NCI-H146 treated with DMSO at 0.1 percent for 48 hours (cell line): ENCODE measurements around the gene ZNF311.
A peak's percentile ranks its signal among the peaks of the same experiment; 100 is the strongest.

ENCODE experiments used
- DNase-seq: peaks from one replicate; lab custom pipeline; 2025; ENCODE audit not compliant: unreplicated experiment; lab: John Stamatoyannopoulos, UW

The ZNF311 gene

DNA sequence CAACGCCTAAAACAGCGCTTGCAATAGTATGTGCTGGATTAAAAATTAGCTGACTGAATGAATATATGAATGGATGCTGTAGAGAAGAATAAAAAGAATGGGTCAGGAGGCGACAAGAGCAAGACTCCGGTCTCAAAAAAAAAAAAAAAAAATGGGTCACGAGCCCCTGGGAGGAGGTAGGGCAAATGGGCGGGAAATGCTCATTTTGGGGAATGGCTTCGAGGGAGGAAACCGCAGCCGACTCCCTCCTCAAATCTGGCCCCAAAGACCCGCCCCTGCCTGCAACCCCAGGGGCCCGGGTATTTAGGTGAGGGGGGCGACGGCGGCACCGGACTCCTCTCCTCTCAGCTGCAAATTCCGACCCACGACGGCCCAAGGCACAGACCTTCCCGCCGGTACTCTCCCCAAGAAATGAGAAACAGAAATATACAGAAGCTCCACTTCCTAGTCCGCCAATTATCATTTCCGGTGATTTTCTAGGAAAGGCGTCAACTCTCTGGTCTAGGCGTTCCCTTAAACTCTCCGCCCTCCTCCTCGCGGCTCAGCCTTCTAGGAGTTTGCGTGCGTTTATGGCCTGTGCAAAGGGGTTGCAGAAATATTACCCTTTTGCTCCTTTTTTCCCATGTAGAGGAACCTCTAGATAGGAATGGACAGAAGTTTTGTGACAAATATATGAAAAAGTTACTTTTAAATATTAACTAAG, at the start of gene ZNF311:
ZNF311 (minus strand) TSS at position 133 of the 703 bp plus-strand sequence. CDS start 1,361 bp downstream, outside the sequence.
- DNase-seq = no peak

DNA sequence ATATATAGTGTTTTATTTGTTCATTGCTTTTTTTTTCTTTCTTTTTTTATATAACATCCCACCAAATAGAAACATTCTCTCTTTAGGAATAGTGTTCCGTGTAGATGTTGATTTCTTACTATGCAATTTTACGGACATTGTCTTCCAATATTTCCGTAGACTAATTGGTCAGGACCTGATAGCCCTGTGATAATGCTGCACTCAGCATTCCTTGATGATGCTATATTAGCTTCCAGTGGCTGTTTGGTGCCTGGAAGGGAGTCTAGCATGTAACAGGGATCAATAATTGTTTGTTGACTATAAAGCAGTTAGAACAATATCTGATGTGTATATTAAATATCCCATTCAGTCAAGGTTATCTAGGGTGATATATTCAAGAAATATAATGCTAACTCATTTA, 46.6 kb upstream of the ZNF311 start:
- no peak for DNase-seq

- DNase-seq = no peak
Observed at GRCh38 chr6:29045075-29045474, 40.0 kb upstream of the ZNF311 start, which contains the start of gene OR2W1. Gene OR2W1 (minus strand): TSS chr6:29045175. CDS start chr6:29045175, 0 bp downstream.

DNA sequence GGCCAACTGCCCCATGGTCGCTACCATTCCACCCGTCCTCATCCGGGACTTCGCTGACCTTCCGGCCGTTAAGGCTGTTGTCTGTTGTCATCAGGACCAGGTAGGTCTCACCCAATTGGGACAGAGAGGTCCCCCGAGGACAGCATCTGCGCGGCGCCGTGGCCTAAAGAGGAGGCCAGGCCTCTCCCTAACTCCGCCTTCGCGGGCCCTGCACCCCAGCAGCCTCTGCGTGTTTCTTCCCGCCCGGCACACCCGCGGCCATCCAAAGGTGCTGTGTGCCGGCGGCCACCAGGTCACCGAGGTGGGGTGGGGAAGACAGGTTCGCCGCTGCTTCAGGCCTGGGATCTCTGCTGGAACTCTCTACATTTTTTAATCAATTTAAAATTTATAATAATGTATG, 30.8 kb upstream of the ZNF311 start:
- DNase-seq = no peak

DNA sequence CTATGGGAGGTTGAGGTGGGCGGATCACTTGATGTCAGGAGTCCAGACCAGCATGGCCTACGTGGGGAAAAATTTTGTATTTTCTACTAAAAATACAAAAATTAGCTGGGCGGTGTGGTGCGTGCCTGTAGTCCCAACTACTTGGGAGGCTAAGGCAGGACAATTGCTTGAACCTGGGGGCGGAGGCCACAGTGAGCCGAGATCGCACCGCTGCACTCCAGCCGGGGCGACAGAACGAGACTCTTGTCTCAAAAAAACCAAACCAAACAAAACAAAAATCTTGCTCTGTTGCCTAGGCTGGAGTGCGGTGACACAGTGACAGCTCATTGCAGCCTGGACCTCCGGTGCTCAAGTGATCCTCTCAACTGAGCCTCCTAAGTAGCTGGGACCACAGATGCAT, 23.7 kb upstream of the ZNF311 start:
- DNase-seq = no peak

GRCh38 chr6:29025927-29026585, 20.9 kb upstream of the ZNF311 start:
- no peak for DNase-seq

DNA sequence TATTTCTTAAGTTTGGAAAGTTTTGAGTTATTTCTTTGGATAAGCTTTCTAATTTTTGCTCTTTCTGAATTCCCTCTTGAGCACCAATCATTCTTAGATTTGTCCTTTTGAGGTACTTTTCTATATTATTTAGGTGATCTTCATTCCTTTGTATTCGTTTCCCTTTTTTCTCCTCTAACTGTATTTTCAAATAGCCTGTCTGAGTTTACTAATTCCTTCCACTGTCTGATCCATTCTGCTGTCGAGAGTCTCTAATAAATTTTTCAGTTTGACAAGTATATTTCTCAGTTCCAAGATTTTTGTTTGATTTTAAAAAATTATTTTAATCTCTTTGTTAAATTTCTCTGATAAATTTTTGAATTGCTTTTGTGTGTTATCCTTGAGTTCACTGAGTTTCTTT, 16.3 kb upstream of the ZNF311 start:
- DNase-seq = no peak

DNA sequence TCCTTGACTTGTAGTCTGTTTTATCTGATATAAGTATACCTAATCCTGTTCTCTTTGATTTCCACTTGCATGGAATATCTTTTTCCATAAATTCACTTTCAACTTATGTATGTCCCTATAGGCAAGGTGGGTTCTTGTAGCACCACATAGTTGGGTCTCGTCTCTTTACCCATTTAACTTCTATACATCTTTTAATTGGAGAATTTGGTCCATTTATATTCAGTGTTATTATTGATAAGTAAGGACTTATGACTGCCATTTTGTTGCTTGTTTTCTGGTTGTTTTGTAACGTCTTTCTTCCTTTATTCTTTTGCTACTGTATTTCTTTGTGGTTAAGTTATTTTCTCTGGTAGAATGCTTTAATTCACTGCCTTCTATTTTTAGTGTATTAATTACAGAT, 14.5 kb upstream of the ZNF311 start:
- no peak for DNase-seq

DNA sequence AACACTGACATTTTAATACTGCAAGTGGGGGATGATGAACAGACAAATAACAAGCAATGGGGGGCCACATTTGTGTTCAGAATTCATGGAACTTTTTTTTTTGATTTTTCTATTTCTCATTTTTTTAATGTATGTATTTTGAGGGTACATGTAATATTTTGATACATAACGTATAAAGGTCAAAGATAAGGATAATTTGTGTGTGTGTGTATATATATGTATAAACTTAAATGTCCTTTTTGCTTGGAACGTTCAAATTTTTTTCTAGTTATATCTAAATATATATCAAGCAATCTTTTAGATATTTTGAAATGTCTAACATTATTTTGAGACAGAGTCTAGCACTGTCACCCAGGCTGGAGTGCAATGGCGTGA, 12.3 kb upstream of the ZNF311 start:
- no peak for DNase-seq

DNA sequence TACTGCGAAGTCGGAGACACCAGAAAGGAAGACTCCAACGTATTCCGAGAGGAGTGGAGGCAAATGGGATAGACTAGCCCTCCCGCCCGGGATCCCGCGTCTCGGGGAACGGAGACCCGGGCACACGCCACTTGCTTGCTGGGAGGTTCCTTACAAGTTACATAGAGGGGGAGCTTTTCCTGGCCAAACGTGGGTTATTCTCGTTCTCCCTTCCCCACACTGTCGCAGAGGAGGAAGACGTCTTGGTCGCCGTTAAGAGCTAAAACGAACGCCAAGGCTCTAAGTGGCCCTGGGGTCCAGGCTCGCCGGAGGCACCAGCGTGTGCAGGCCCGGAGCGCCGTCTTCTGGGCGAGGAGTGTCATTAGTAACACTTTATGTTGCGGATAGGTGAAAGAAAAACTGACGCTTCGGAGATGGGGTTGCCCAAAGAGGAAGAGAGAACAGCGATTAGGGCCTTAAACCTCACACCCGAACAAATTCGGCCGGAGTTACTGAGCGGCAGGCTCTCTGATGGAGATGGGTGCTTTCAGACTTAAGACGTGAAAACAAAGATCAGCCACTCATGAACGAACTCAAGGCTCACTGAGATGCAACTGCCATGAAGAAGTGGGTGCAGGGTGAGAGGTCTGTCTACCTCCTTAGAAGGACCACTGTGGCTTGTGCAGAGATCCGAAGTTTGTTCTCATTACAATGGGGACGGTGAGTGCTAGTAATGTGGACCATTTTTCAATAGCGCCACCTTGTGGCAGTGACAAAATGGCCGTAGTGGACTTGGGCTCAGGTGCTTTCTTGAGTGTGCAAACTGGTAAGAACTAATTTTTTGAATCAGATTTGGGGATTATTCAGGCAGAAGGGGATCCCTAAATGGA, 11.7 kb upstream of the ZNF311 start:
- peak; percentile 40 for DNase-seq

DNA sequence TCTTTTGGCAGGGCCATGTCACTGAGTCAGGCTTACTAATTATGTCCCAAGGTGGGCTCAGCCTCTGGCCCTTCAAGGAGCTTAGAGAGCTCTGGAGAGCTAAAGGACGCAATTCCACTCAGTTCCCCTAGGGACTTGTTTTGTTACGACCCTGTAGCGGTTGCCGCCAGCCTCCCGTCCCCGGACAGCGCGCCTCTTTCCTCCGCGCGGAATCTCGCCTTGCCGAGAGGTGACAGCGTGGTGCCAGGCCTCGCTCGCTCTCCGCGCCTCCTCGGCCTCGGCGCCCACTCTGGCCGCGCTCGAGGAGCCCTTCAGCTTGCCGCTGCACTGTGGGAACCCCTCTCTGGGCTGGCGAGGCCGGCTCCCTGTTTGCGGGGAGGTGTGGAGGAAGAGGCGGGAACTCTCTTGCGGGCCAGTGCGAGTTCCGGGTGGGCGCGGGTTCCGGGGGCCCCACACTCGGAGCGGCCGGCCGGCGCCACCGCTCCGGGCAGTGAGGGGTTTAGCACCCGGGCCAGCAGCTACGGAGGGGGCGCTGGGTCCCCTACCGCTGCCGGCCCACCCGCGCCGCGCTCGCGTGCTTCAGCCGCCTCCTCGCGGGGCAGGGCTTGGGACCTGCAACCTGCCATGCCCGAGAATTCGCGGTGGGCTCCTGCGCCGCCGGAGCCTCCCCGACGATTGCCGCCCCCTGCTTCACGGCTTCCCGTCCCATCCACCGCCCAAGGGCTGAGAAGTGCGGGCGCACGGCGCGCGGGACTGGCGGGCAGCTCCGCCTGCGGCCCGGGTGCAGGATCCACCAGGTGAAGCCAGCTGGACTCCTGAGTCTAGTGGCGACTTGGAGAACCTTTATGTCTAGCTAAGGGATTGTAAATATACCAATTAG, 9.9 kb upstream of the ZNF311 start:
- no peak for DNase-seq

DNA sequence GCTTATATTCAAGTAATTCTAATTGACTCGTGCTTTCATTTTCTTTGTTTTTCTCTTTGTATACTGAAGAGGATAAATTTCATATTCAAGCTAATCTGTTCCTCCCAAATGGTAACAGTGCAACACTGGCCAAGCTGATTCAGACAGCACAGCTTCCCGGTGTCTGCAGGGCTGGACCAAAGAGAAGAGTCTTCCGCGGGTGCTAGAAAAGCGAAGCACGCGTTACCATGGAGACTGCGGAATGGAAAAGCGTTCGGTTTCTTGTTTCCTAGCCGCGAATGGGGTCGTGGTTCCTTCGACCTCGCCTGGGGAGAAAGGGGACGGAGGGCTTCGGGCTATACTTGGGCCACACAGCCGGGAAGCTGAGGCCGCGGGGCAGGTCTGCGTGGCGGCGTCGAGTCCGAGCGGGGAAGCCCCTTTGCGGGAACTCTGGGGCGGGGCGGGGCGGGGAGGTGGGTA, 6.2 kb upstream of the ZNF311 start:
- DNase-seq = peak; percentile 42

DNA sequence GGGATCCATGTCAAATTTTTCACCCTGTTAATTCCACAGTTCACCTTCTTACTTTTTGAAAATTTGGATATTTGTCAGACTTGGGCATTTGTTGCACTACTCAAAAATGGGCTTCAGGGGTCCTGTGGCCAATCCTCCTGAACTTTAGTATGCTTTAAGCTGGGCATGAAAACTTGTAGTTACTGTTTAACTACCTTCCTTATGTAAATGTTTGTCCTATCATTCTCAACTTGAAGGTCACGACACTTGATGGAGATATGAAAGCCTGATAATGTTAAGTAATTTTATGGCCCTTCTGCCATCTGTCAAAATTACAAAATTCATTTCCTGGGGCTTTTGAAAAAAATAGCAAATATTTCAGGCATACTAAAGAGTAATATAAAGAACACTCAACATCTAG, 4.2 kb upstream of the ZNF311 start:
- no peak for DNase-seq

- no peak for DNase-seq
Observed at GRCh38 chr6:29008089-29008488, 3.0 kb upstream of the ZNF311 start.

DNA sequence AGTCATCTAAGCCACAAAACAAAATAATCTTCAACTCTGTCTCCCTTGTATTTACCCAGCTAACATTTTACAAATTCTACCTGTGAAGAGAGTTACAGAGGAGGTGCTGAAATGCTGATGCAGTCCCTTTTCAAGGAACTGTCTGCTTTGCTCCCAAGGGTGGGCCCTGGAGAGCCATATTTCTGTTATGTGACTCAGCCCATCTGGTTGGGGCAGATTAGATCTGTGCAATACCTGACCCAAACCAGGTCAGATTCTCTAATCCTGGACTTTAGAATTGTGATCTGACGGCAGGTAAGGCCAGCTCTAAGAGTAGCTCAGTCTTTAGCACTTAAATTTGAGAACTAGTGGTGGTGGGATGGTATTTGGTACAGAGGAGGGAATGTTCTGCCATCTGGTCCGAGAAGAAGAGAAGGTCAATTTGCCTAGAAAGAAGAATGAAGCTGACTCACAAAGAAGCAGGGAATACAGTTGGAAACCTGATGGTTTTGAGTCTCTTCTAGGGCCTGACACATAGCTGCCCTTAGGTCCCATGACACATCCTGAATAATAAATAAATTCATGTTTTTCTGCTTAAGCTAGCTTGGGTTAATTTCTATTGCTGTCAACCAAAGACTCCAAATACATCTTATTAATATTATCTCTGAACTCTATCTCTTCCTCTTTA, 8.1 kb downstream of the ZNF311 start:
- no peak for DNase-seq

- no peak for DNase-seq
Observed at GRCh38 chr6:28995093-28995650, 9.9 kb downstream of the ZNF311 start.

GRCh38 chr6:28988536-28989311, 16.4 kb downstream of the ZNF311 start:
- no peak for DNase-seq

DNA sequence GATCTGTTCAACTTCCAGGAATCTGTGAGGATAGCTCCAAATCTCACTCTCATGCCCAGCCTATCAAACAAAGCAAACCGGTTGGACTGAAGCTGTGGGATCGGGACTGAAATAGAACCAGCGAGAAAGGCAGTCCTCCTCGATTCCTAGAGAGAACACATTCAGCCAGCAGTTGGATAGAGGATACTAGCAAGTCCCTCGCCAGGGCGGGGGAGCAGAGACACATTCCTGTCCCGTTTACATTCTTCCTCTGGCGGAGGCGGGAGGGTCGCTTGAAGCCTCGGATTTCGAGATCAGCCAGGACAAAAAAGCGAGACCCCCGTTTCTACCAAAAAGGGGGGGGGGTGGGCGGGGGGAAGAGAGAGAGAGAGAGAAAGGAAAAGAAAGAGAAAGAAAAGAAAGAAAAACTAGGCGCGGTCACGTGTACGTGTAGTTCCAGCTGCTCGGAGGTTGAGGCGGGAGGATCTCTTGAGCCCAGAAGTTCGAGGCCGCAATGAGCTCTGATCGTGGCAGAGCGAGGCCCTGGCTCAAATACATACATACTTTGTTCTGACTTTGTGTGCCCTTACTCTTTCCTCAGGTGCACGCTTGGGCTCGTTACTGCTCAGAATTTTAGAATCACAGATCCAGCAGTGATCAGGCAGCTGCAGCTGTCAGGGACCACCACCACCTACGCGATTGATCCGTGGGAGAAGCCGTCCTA, 19.5 kb downstream of the ZNF311 start:
- peak; percentile 93 for DNase-seq
